ENCODE results near the gene PHACTR4. TPM values are rescaled to one million over a fixed set of nuclear protein-coding genes. Genes with fewer than 3 reads are reported as not detected.

The PHACTR4 gene
- total and polyA plus RNA-seq, 9 of the 15 experiments (the other 6 are each of a cell fraction or from before 2014, with no cell fraction given), result 6.4 to 43.6 (median 14.2) TPM

- TF ChIP-seq ZMIZ1 (IDR thresholded peaks at IDR 0.05; ENCODE audit: low read depth in 2 of 2, low read length in 2 of 2), result peak in 1 of 2 experiments; percentile 44; a peak in 1 of 4 replicates
- no peak for TF ChIP-seq SETDB1 (IDR thresholded peaks at IDR 0.05; ENCODE audit: low read length)
- TF ChIP-seq ZNF764 (CRISPR knock-in tag; IDR thresholded peaks at IDR 0.05; ENCODE audit: low read depth), result no peak
- no peak for TF ChIP-seq FOXK1 (CRISPR knock-in tag; IDR thresholded peaks at IDR 0.05; ENCODE audit: borderline replicate concordance)
- no peak for TF ChIP-seq SIRT6 (IDR thresholded peaks at IDR 0.05; ENCODE audit: low read depth, low read length)
- peak; percentile 72; the same call in 1 of the 2 replicates for TF ChIP-seq ZNF766 (CRISPR knock-in tag; conservative IDR thresholded peaks at IDR 0.05)
- TF ChIP-seq BRF1 (IDR thresholded peaks at IDR 0.05; ENCODE audit: borderline replicate concordance, extremely low read depth, insufficient read length), result no peak
- no peak for TF ChIP-seq SRSF9 (IDR thresholded peaks at IDR 0.05; ENCODE audit: borderline replicate concordance, low read depth, low read length)
- TF ChIP-seq EP300 (IDR thresholded peaks at IDR 0.05; ENCODE audit: low read length), result peak; percentile 79; the same call in 1 of the 2 replicates
- TF ChIP-seq PCBP2 (IDR thresholded peaks at IDR 0.05; ENCODE audit: low read depth, low read length, poor library complexity, severe bottlenecking), result no peak
- no peak for TF ChIP-seq FIP1L1 (IDR thresholded peaks at IDR 0.05; ENCODE audit: low read depth, low read length, poor library complexity, severe bottlenecking)
- peak; percentile 48 for TF ChIP-seq DACH1 (IDR thresholded peaks at IDR 0.05; ENCODE audit: partially characterized antibody)
- TF ChIP-seq CEBPB (tag; IDR thresholded peaks at IDR 0.05), result no peak
- no peak for TF ChIP-seq ZNF347 (CRISPR knock-in tag; IDR thresholded peaks at IDR 0.05; ENCODE audit: low read depth)
- TF ChIP-seq ATF3 (IDR thresholded peaks at IDR 0.05), result peak; percentile 35; the same call in 1 of the 2 replicates
- TF ChIP-seq ATF3 (CRISPR knock-in tag; conservative IDR thresholded peaks at IDR 0.05), result no peak
- no peak for TF ChIP-seq ZNF263 (CRISPR knock-in tag; IDR thresholded peaks at IDR 0.05; ENCODE audit: borderline replicate concordance)
- peak; percentile 93 for TF ChIP-seq CREM (IDR thresholded peaks at IDR 0.05; ENCODE audit: low read depth)
- TF ChIP-seq DPF2 (IDR thresholded peaks at IDR 0.05), result peak; percentile 87
- TF ChIP-seq BCOR (IDR thresholded peaks at IDR 0.05), result 0 out of 2 replicates have a peak, but pooled peaks have one; percentile 2
- TF ChIP-seq RBM17 (IDR thresholded peaks at IDR 0.05; ENCODE audit: borderline replicate concordance, low read depth, low read length), result no peak
- TF ChIP-seq ZNF583 (CRISPR knock-in tag; IDR thresholded peaks at IDR 0.05), result no peak
- TF ChIP-seq BDP1 (IDR thresholded peaks at IDR 0.05; ENCODE audit: insufficient read depth, insufficient read length), result no peak
- 0 out of 2 replicates have a peak, but pooled peaks have one; percentile 33 for TF ChIP-seq ZBTB12 (CRISPR knock-in tag; IDR thresholded peaks at IDR 0.05)
- no peak for TF ChIP-seq EHMT2 (IDR thresholded peaks at IDR 0.05)
Observed at GRCh38 chr1:28449904-28450303, 80.4 kb downstream of the PHACTR4 start (continued).

All from K562 (cell line).